ENCODE data around the gene IL13RA1. TPM values are rescaled to one million over a fixed set of nuclear protein-coding genes. Genes with fewer than 3 reads are reported as not detected.

IL13RA1 gene
- total RNA-seq, 1 donor from 2014 or later = 41.1 TPM

GRCh38 chrX:118760025-118760424, 32.6 kb downstream of the IL13RA1 start:
- H3K27me3 Mint-ChIP-seq (ENCODE audit: low read depth, unreplicated experiment) = no peaks in the 10 kb centered on the region
- no peaks in the 10 kb centered on the region for H3K9me3 ChIP-seq (ENCODE audit: insufficient read depth, low read depth, low read length)

GRCh38 chrX:118761939-118762707, 34.7 kb downstream of the IL13RA1 start:
- Histone ChIP-seq H4K20me1 (ENCODE audit: insufficient read depth, low read length) (no peaks in the 10 kb centered on the region), H3K27ac (ENCODE audit: low read depth, low read length) (no peak overlapping the region), H3K36me3 (ENCODE audit: insufficient read depth, low read length) (peaks cover 2% of the 10 kb centered on the region), H3K9me3 (ENCODE audit: insufficient read depth, low read depth, low read length) (no peaks in the 10 kb centered on the region), H3K4me3 (ENCODE audit: insufficient read depth, low read depth, low read length) (no peak overlapping the region), H3K4me1 (ENCODE audit: insufficient read depth, low read length) (no peaks in the 10 kb centered on the region), H3K9ac (ENCODE audit: low read length) (no peak overlapping the region), H2AFZ (ENCODE audit: low read depth, low read length) (no peak overlapping the region), H3K4me2 (ENCODE audit: low read length) (no peak overlapping the region), H3K79me2 (ENCODE audit: insufficient read depth, low read length) (no peaks in the 10 kb centered on the region), H3K27me3 (ENCODE audit: insufficient read depth, low read length) (no peaks in the 10 kb centered on the region)
- Mint-ChIP-seq H3K9me3 (ENCODE audit: unreplicated experiment) (no peaks in the 10 kb centered on the region), H3K4me1 (ENCODE audit: low read depth, unreplicated experiment) (no peaks in the 10 kb centered on the region), H3K27me3 (ENCODE audit: low read depth, unreplicated experiment) (no peaks in the 10 kb centered on the region), H3K4me3 (ENCODE audit: unreplicated experiment) (no peak overlapping the region), H3K36me3 (ENCODE audit: low read depth, unreplicated experiment) (no peaks in the 10 kb centered on the region), H3K27ac (ENCODE audit: unreplicated experiment) (no peak overlapping the region)
- FAIRE-seq = peak; percentile 76
- TF ChIP-seq EZH2 (IDR thresholded peaks at IDR 0.05; ENCODE audit: insufficient read depth, low read length) (no peak), CTCF (IDR thresholded peaks at IDR 0.05; ENCODE audit: insufficient read depth, low read depth, low read length) (no peak)
- DNase-seq (ENCODE audit: low read depth) = no peak

More at GRCh38 chrX:118760025-118760424, 32.6 kb downstream of the IL13RA1 start:
- H3K27ac Mint-ChIP-seq (ENCODE audit: unreplicated experiment) = no peak overlapping the region
- H3K4me2 ChIP-seq (ENCODE audit: low read length) = no peak overlapping the region
- H3K36me3 ChIP-seq (ENCODE audit: insufficient read depth, low read length) = peaks cover 2% of the 10 kb centered on the region
- no peaks in the 10 kb centered on the region for H3K9me3 Mint-ChIP-seq (ENCODE audit: unreplicated experiment)
- H3K4me3 ChIP-seq (ENCODE audit: insufficient read depth, low read depth, low read length) = no peak overlapping the region
- H3K79me2 ChIP-seq (ENCODE audit: insufficient read depth, low read length) = no peaks in the 10 kb centered on the region
- no peak overlapping the region for H3K9ac ChIP-seq (ENCODE audit: low read length)
- no peak overlapping the region for H3K4me3 Mint-ChIP-seq (ENCODE audit: unreplicated experiment)
- no peak for TF ChIP-seq CTCF (IDR thresholded peaks at IDR 0.05; ENCODE audit: insufficient read depth, low read depth, low read length)
- TF ChIP-seq EZH2 (IDR thresholded peaks at IDR 0.05; ENCODE audit: insufficient read depth, low read length) = no peak
- no peaks in the 10 kb centered on the region for H3K27me3 ChIP-seq (ENCODE audit: insufficient read depth, low read length)
- peaks cover 6% of the 10 kb centered on the region for H3K4me1 Mint-ChIP-seq (ENCODE audit: low read depth, unreplicated experiment)
- H3K36me3 Mint-ChIP-seq (ENCODE audit: low read depth, unreplicated experiment) = no peaks in the 10 kb centered on the region
- H4K20me1 ChIP-seq (ENCODE audit: insufficient read depth, low read length) = no peaks in the 10 kb centered on the region
- FAIRE-seq (no peak), DNase-seq (ENCODE audit: low read depth) (no peak)
- H3K4me1 ChIP-seq (ENCODE audit: insufficient read depth, low read length) = no peaks in the 10 kb centered on the region
- H3K27ac ChIP-seq (ENCODE audit: low read depth, low read length) = no peak overlapping the region
- H2AFZ ChIP-seq (ENCODE audit: low read depth, low read length) = no peak overlapping the region

GRCh38 chrX:118763489-118763888, 36.1 kb downstream of the IL13RA1 start:
- Histone ChIP-seq H3K9me3 (ENCODE audit: insufficient read depth, low read depth, low read length) (no peaks in the 10 kb centered on the region), H3K4me1 (ENCODE audit: insufficient read depth, low read length) (no peaks in the 10 kb centered on the region), H3K4me3 (ENCODE audit: insufficient read depth, low read depth, low read length) (no peak overlapping the region), H2AFZ (ENCODE audit: low read depth, low read length) (no peak overlapping the region), H4K20me1 (ENCODE audit: insufficient read depth, low read length) (no peaks in the 10 kb centered on the region), H3K27ac (ENCODE audit: low read depth, low read length) (no peak overlapping the region), H3K36me3 (ENCODE audit: insufficient read depth, low read length) (peaks cover 2% of the 10 kb centered on the region), H3K79me2 (ENCODE audit: insufficient read depth, low read length) (no peaks in the 10 kb centered on the region), H3K27me3 (ENCODE audit: insufficient read depth, low read length) (no peaks in the 10 kb centered on the region), H3K4me2 (ENCODE audit: low read length) (no peak overlapping the region), H3K9ac (ENCODE audit: low read length) (no peak overlapping the region)
- DNase-seq (ENCODE audit: low read depth) (no peak), FAIRE-seq (no peak)
- Mint-ChIP-seq H3K27me3 (ENCODE audit: low read depth, unreplicated experiment) (no peaks in the 10 kb centered on the region), H3K4me3 (ENCODE audit: unreplicated experiment) (no peak overlapping the region), H3K27ac (ENCODE audit: unreplicated experiment) (no peak overlapping the region), H3K4me1 (ENCODE audit: low read depth, unreplicated experiment) (no peaks in the 10 kb centered on the region), H3K9me3 (ENCODE audit: unreplicated experiment) (no peaks in the 10 kb centered on the region), H3K36me3 (ENCODE audit: low read depth, unreplicated experiment) (no peaks in the 10 kb centered on the region)
- TF ChIP-seq CTCF (IDR thresholded peaks at IDR 0.05; ENCODE audit: insufficient read depth, low read depth, low read length) = no peak
- no peak for TF ChIP-seq EZH2 (IDR thresholded peaks at IDR 0.05; ENCODE audit: insufficient read depth, low read length)

Data from astrocyte (in vitro differentiated cells and primary cell).